ENCODE measurements around the gene FAM111A. TPM values are rescaled to one million over a fixed set of nuclear protein-coding genes. Genes with fewer than 3 reads are reported as not detected.

FAM111A gene
- total RNA-seq, 2 donors from 2014 or later, result 49.5 to 60.3 TPM

GRCh38 chr11:59171508-59172322 lies 29.1 kb downstream of the FAM111A start, which contains the start of gene DTX4:
Gene DTX4, plus strand, starts transcription at chr11:59172132. Its CDS starts 464 bp downstream, at chr11:59172596.
- peaks cover 5% of the 10 kb centered on the region for H3K4me1 ChIP-seq (replicated peaks)
- no peaks in the 10 kb centered on the region for H3K36me3 ChIP-seq
- H3K27me3 ChIP-seq (replicated peaks; ENCODE audit: insufficient read depth), result no peaks in the 10 kb centered on the region
- peak within 1 kb of the TSS; percentile 56 to 64 for H3K4me3 ChIP-seq
- intact Hi-C loops (cut with DNase I), result loop anchor here (1.0 to 5.0 kb wide), 2 partner anchors 35 to 111 kb away; no protein-coding TSS in a partner anchor
- WGBS, result under 1% methylated on average over 46 of the region's 64 CpGs
- DNase-seq (ENCODE audit: low spot score), result peak; percentile 91
- peak within 1 kb of the TSS; percentile 52 to 70 for H3K27ac ChIP-seq
- TF ChIP-seq, protein P1, sequence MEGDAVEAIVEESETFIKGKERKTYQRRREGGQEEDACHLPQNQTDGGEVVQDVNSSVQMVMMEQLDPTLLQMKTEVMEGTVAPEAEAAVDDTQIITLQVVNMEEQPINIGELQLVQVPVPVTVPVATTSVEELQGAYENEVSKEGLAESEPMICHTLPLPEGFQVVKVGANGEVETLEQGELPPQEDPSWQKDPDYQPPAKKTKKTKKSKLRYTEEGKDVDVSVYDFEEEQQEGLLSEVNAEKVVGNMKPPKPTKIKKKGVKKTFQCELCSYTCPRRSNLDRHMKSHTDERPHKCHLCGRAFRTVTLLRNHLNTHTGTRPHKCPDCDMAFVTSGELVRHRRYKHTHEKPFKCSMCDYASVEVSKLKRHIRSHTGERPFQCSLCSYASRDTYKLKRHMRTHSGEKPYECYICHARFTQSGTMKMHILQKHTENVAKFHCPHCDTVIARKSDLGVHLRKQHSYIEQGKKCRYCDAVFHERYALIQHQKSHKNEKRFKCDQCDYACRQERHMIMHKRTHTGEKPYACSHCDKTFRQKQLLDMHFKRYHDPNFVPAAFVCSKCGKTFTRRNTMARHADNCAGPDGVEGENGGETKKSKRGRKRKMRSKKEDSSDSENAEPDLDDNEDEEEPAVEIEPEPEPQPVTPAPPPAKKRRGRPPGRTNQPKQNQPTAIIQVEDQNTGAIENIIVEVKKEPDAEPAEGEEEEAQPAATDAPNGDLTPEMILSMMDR (IDR thresholded peaks at IDR 0.05), result peak; percentile 84 to 98 (median 96)
- TF ChIP-seq POLR2A (IDR thresholded peaks at IDR 0.05) (peak; percentile 48), POLR2AphosphoS5 (IDR thresholded peaks at IDR 0.05) (peak; percentile 62)
- no peaks in the 10 kb centered on the region for H3K9me3 ChIP-seq

DNA sequence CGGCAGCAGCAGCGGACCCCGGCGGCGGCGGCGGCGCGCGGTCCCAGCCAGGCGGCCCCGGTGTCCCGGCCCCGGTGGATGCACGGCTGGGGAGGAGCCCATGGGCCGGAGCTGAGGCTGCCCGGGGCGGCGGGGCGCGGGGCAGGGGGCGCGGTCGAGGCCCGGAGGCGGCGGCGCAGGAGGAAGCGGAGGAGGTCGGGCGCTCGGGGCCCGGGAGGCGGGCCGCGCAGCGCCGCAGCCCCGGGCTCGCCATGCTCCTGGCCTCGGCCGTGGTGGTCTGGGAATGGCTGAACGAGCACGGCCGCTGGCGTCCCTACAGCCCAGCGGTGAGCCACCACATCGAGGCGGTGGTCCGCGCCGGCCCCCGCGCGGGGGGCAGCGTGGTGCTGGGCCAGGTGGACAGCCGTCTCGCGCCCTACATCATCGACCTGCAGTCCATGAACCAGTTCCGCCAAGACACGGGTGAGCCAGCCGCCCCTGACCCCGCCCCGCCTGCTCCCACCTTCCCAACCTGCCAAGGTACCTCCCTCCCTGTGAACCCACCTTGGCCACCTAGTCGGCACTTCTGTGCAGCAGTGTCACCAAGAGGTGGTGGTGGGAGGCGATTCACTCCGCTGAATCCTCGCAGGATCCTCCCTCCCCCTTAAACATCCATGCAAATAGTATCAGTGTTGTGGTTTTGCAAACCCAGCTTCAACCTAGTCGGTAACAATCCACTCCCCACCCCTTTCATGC lies 29.9 kb downstream of the FAM111A start:
- under 1% methylated on average over 22 of the region's 70 CpGs for WGBS
- intact Hi-C loops (cut with DNase I), result loop anchor here (1.0 to 5.0 kb wide), 2 partner anchors 34 to 110 kb away; no protein-coding TSS in a partner anchor
- Histone ChIP-seq H3K9me3 (no peaks in the 10 kb centered on the region), H3K36me3 (no peaks in the 10 kb centered on the region), H3K4me1 (replicated peaks) (peaks cover 5% of the 10 kb centered on the region), H3K27ac (peak overlapping the region; percentile 52 to 70), H3K27me3 (replicated peaks; ENCODE audit: insufficient read depth) (no peaks in the 10 kb centered on the region), H3K4me3 (peak overlapping the region; percentile 56 to 64)
- TF ChIP-seq POLR2A (IDR thresholded peaks at IDR 0.05), result no peak
- no peak for DNase-seq (ENCODE audit: low spot score)

DNA sequence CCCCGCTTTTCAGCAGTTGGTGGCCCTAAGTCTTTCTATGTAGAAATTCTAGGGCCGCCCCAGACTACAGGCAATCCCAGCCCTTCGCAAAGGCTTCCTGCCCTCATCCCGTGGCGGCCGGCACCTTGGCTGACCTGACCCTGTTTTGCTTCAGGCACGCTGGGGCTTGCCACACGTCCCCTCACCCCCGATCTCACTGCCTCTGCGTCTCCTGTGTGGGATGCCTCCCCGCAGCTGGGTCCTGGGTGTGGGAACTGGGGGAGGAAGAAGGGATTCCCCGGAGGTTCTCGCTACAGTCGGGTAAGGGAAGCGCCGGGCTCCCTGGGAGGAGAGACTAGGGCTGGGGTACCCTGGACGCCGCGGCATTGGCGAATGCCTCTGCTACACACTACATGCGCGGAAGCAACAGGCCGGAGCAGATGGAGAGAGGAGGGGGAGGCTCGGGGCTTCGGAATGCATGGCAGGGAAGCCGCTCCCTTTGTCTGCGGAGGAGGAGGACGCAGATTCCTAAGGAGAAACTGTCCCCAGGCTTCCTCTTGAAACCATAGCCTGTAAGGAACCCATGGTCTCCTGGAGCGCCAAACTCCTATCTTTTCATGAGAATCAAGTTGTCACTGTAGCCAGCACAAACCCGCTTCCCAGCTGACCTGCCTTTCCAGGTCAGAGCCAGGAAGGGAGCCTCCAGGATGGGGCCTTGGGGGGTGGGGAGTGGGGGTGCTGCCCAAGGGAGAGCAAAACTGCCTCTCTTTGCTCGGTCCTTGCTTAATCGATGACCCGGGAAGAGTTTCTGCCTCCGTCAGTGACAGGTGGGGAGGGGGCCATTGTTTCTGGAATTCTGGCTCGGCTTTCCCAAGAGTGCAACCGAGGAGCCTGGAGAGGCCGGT lies 30.7 kb downstream of the FAM111A start:
- Histone ChIP-seq H3K9me3 (no peaks in the 10 kb centered on the region), H3K27ac (peak overlapping the region; percentile 52 to 70), H3K36me3 (no peaks in the 10 kb centered on the region), H3K4me3 (peak overlapping the region; percentile 56 to 64), H3K27me3 (replicated peaks; ENCODE audit: insufficient read depth) (no peaks in the 10 kb centered on the region), H3K4me1 (replicated peaks) (peaks cover 5% of the 10 kb centered on the region)
- TF ChIP-seq POLR2AphosphoS5 (IDR thresholded peaks at IDR 0.05), result no peak
- TF ChIP-seq, protein P1 (IDR thresholded peaks at IDR 0.05), result no peak
- no peak for TF ChIP-seq POLR2A (IDR thresholded peaks at IDR 0.05)
- intact Hi-C loops (cut with DNase I), result loop anchor here (5.0 kb wide), 1 partner anchor 109 kb away; no protein-coding TSS in a partner anchor
- no peak for DNase-seq (ENCODE audit: low spot score)
- WGBS, result 5% methylated on average over 37 of the region's 37 CpGs

DNA sequence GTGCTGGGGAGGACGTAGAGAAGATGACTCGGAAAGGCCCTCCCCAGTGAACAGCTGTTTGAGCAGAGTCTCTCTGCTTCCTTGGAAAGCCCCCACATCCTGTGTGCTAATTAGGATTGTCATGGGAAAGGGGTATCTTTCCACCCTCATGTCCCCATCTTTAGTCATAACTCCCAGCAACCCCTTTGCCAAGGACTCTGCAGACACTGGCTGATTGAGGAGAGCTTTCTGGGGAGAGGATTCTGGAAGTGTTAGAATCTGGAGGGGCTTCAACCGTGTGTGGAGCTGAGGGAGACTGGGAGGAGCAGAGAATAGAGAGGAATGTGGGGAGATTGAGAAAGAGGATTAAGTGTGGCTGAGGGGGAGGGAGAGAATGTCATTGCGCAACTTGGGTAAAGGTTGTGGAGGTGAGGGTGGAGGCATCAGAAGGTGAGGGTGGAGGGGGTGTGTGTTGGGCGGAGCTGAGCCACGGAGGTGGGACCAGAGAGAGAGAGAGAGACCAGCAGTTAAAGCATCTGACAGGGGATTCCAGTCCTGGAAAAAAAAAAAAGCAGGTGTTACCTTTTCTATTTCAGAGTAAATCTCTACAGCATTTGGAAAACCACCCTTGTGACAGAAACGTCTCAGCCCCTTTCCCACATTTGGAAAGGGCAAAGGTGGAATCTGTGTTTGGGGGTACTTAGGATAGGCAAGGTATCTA lies 31.5 kb downstream of the FAM111A start:
- DNase-seq (ENCODE audit: low spot score), result peak; percentile 72
- peak overlapping the region; percentile 56 to 64 for H3K4me3 ChIP-seq
- peak overlapping the region; percentile 53 to 70 for H3K27ac ChIP-seq
- intact Hi-C loops (cut with DNase I), result loop anchor here (5.0 kb wide), 1 partner anchor 108 kb away; no protein-coding TSS in a partner anchor
- H3K36me3 ChIP-seq, result no peaks in the 10 kb centered on the region
- H3K9me3 ChIP-seq, result no peaks in the 10 kb centered on the region
- TF ChIP-seq POLR2A (IDR thresholded peaks at IDR 0.05) (peak; percentile 22), POLR2AphosphoS5 (IDR thresholded peaks at IDR 0.05) (peak; percentile 62)
- TF ChIP-seq, protein P1 (IDR thresholded peaks at IDR 0.05), result no peak
- no peaks in the 10 kb centered on the region for H3K27me3 ChIP-seq (replicated peaks; ENCODE audit: insufficient read depth)
- WGBS, result 25% methylated on average over 7 of the region's 7 CpGs
- peaks cover 5% of the 10 kb centered on the region for H3K4me1 ChIP-seq (replicated peaks)
